ENCODE measurements around the gene RNF4. TPM values are rescaled to one million over a fixed set of nuclear protein-coding genes. Genes with fewer than 3 reads are reported as not detected.
"Not testable (repeated sequence)": the region's sequence is repeated elsewhere in the genome, so short reads cannot be mapped to it uniquely, and the experiment has no call there.

RNF4 gene
- total RNA-seq, 1 experiment from 2014 or later, result 44.8 TPM

- Histone ChIP-seq H3K36me3 (no peaks in the 10 kb centered on the region), H3K9me3 (no peaks in the 10 kb centered on the region), H3K27me3 (no peaks in the 10 kb centered on the region), H3K4me3 (no peak overlapping the region)
- DNase-seq, result no peak
Measured at GRCh38 chr4:2526559-2526958, 57.7 kb downstream of the RNF4 start.

- Histone ChIP-seq H3K36me3 (peaks cover 4% of the 10 kb centered on the region), H3K27me3 (no peaks in the 10 kb centered on the region)
- no peak for DNase-seq
Measured at GRCh38 chr4:2534904-2535375, 66.0 kb downstream of the RNF4 start.

GRCh38 chr4:2535376-2536192 is 66.7 kb downstream of the RNF4 start:
- peak; percentile 23 for DNase-seq
- Histone ChIP-seq H3K9me3 (no peaks in the 10 kb centered on the region), H3K4me3 (peak overlapping the region; percentile 69), H3K36me3 (peaks cover 4% of the 10 kb centered on the region), H3K27me3 (no peaks in the 10 kb centered on the region)

More at GRCh38 chr4:2534904-2535375, 66.0 kb downstream of the RNF4 start:
- Histone ChIP-seq H3K4me3 (peak overlapping the region; percentile 69), H3K9me3 (no peaks in the 10 kb centered on the region)

GRCh38 chr4:2536193-2537010 is 67.5 kb downstream of the RNF4 start, which contains the start of gene FAM193A:
FAM193A (plus strand) TSS chr4:2536647; CDS start chr4:2536916, 269 bp downstream.
- DNase-seq, result peak; percentile 99
- Histone ChIP-seq H3K4me3 (peak within 1 kb of the TSS; percentile 75), H3K9me3 (no peaks in the 10 kb centered on the region), H3K27me3 (no peaks in the 10 kb centered on the region), H3K36me3 (peaks cover 4% of the 10 kb centered on the region)

GRCh38 chr4:2537011-2537830 is 68.3 kb downstream of the RNF4 start:
- Histone ChIP-seq H3K36me3 (peaks cover 4% of the 10 kb centered on the region), H3K27me3 (no peaks in the 10 kb centered on the region), H3K4me3 (peak overlapping the region; percentile 75), H3K9me3 (no peaks in the 10 kb centered on the region)
- DNase-seq, result peak; percentile 39

GRCh38 chr4:2543580-2544191 is 74.8 kb downstream of the RNF4 start:
- not testable (repeated sequence) for H3K4me3 ChIP-seq, H3K36me3 ChIP-seq, H3K27me3 ChIP-seq, H3K9me3 ChIP-seq, DNase-seq

- H3K27me3 ChIP-seq, result no peaks in the 10 kb centered on the region
- H3K4me3 ChIP-seq, result no peak overlapping the region
- no peaks in the 10 kb centered on the region for H3K9me3 ChIP-seq
- DNase-seq, result no peak
- H3K36me3 ChIP-seq, result no peaks in the 10 kb centered on the region
Measured at GRCh38 chr4:2545321-2546013, 76.6 kb downstream of the RNF4 start.

GRCh38 chr4:2546286-2546823 is 77.4 kb downstream of the RNF4 start:
- H3K27me3 ChIP-seq, result no peaks in the 10 kb centered on the region
- no peak overlapping the region for H3K4me3 ChIP-seq
- no peak for DNase-seq
- no peaks in the 10 kb centered on the region for H3K9me3 ChIP-seq
- no peaks in the 10 kb centered on the region for H3K36me3 ChIP-seq

GRCh38 chr4:2546961-2547691 is 78.2 kb downstream of the RNF4 start:
- H3K27me3 ChIP-seq, H3K4me3 ChIP-seq, DNase-seq, H3K36me3 ChIP-seq, H3K9me3 ChIP-seq: not testable (repeated sequence)

GRCh38 chr4:2551118-2551517 is 82.2 kb downstream of the RNF4 start:
- Histone ChIP-seq H3K9me3 (no peaks in the 10 kb centered on the region), H3K36me3 (no peaks in the 10 kb centered on the region), H3K27me3 (no peaks in the 10 kb centered on the region), H3K4me3 (no peak overlapping the region)
- DNase-seq, result no peak

- Histone ChIP-seq H3K9me3 (no peaks in the 10 kb centered on the region), H3K36me3 (no peaks in the 10 kb centered on the region), H3K27me3 (no peaks in the 10 kb centered on the region), H3K4me3 (no peak overlapping the region)
- DNase-seq, result no peak
Measured at GRCh38 chr4:2552806-2553205, 83.9 kb downstream of the RNF4 start.

GRCh38 chr4:2558301-2558700 is 89.4 kb downstream of the RNF4 start:
- no peaks in the 10 kb centered on the region for H3K9me3 ChIP-seq
- no peaks in the 10 kb centered on the region; the same call in 1 of the 2 replicates for H3K36me3 ChIP-seq
- H3K4me3 ChIP-seq, result no peak overlapping the region
- no peak for DNase-seq
- no peaks in the 10 kb centered on the region for H3K27me3 ChIP-seq

GRCh38 chr4:2560167-2560566 is 91.3 kb downstream of the RNF4 start:
- no peaks in the 10 kb centered on the region; the same call in 1 of the 2 replicates for H3K36me3 ChIP-seq
- H3K4me3 ChIP-seq, result no peak overlapping the region
- H3K9me3 ChIP-seq, result no peaks in the 10 kb centered on the region
- no peaks in the 10 kb centered on the region for H3K27me3 ChIP-seq
- DNase-seq, result no peak
